BJ (cell line): ENCODE results near the gene MPRIP. TPM values are rescaled to one million over a fixed set of nuclear protein-coding genes. Genes with fewer than 3 reads are reported as not detected.

Experiments used
- CTCF ChIA-PET: fragments of 350-600 bp; formaldehyde crosslinking; extraction: SDS; loops from one replicate; lab custom pipeline; 2021; ENCODE audit warnings: antibody characterized with exemption, inconsistent platforms; lab: Yijun Ruan, JAX
- POLR2A ChIA-PET: fragments of 300-600 bp; sonication (Branson Sonifier 250); formaldehyde crosslinking; extraction: SDS; loops from one replicate; lab custom pipeline; 2021; ENCODE audit warnings: antibody characterized with exemption; lab: Charles Lee
- DNase-seq: peaks from one replicate; pipeline ENCODE4 v3.0.0-alpha.2; 2011; ENCODE audit warnings: low read depth
- H3K27me3 ChIP-seq: 2 replicates; pipeline ENCODE4 v1.6.0; 2011; ENCODE audit warnings: low read length; ENCODE audit not compliant: control insufficient read depth, insufficient read depth
- H3K36me3 ChIP-seq: 2 replicates; pipeline ENCODE4 v1.5.1; 2011; ENCODE audit warnings: low read length; ENCODE audit not compliant: control insufficient read depth, insufficient read depth
- H3K4me3 ChIP-seq: 2 replicates; pipeline ENCODE4 v1.5.1; 2011; ENCODE audit warnings: low read depth, mild to moderate bottlenecking, control low read depth, low read length
- CTCF ChIP-seq: IDR thresholded peaks from 2 replicates; pipeline ENCODE4 v1.5.1; 2011; ENCODE audit warnings: low read depth, mild to moderate bottlenecking, control low read depth, inconsistent platforms, low read length, moderate library complexity; ENCODE audit not compliant: insufficient read depth
- polyA plus RNA-seq: library from polyadenylated mRNA; depleted of rRNA; stranded (reverse); fragments of >200 nt; gene quantifications from 2 replicates; pipeline ENCODE4 v1.2.3, GENCODE V29; 2011

Gene MPRIP
- polyA plus RNA-seq, 1 experiment, result 149 TPM

GRCh38 chr17:17144916-17145665 is 102.8 kb downstream of the MPRIP start:
- ChIA-PET CTCF (interaction anchor here (0.9 kb wide), 1 partner anchor 90 kb away, joined by 3 read pairs; no protein-coding TSS in a partner anchor), POLR2A (no interaction called here)
- H3K27me3 ChIP-seq, result no peaks in the 10 kb centered on the region
- no peak for DNase-seq
- H3K36me3 ChIP-seq, result peaks cover 49% of the 10 kb centered on the region
- no peak overlapping the region for H3K4me3 ChIP-seq
- no peak for TF ChIP-seq CTCF

- POLR2A ChIA-PET, result no interaction called here
- no peak for DNase-seq
- Histone ChIP-seq H3K27me3 (no peaks in the 10 kb centered on the region), H3K4me3 (no peak overlapping the region), H3K36me3 (peaks cover 44% of the 10 kb centered on the region)
- TF ChIP-seq CTCF, result peak; percentile 17; the same call in 1 of the 2 replicates
- CTCF ChIA-PET, result no interaction called here
These were observed 104.6 kb downstream of the MPRIP start for GRCh38 chr17:17146786-17147406.

- DNase-seq, result peak; percentile 19
- no peak for TF ChIP-seq CTCF
- ChIA-PET POLR2A (no interaction called here), CTCF (no interaction called here)
- Histone ChIP-seq H3K36me3 (peaks cover 42% of the 10 kb centered on the region), H3K27me3 (no peaks in the 10 kb centered on the region), H3K4me3 (no peak overlapping the region)
These were observed 105.6 kb downstream of the MPRIP start for GRCh38 chr17:17147821-17148220.

- CTCF ChIA-PET, result interaction anchor here (0.6 to 0.8 kb wide), 2 partner anchors 8 to 1358 kb away, joined by 3 read pairs; no protein-coding TSS in a partner anchor
- no peak for DNase-seq
- no peaks in the 10 kb centered on the region for H3K27me3 ChIP-seq
- peaks cover 42% of the 10 kb centered on the region for H3K36me3 ChIP-seq
- POLR2A ChIA-PET, result no interaction called here
- no peak for TF ChIP-seq CTCF
- no peak overlapping the region for H3K4me3 ChIP-seq
These were observed 107.5 kb downstream of the MPRIP start for GRCh38 chr17:17149520-17150447.
